Measurements from ENCODE around the gene STK32C. TPM values are rescaled to one million over a fixed set of nuclear protein-coding genes. Genes with fewer than 3 reads are reported as not detected.

The STK32C gene
- total RNA-seq, 6 experiments from 2014 or later, result 1.6 to 3.5 (median 2.1) TPM

DNA sequence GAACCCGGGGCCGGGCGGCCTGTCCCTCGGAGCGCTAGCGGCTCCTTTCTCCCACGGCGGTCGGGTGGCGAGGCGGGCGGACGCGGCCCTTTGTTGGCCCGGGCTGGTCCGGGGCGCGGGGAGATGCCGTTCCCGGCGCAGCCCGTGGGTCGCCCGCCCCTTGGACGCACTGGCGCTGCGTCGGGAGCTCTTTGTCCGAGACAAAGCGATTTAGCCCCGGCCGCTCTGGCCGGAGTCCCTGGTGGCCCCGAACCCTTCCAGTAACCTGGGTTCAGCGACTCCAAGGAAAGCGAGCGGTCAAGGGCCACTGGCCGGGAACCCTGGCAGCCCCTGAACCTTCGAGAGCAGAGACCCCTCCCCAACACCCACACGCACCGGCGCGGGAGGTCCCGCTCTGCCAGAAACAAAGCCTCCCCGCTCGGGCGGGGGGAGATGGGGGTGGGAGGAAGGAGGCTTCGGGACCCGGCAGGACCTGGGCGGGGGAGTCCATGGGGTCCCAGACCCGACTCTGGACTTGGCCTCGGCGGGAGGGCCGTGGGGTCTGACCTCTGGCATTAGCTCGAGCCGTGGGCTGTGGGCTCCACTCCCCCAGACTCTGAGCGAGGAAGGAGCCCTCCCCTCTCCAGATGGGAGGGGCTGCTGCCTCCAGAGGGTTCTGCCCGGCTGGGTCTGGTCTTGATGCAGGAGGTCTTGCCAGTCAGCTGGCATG, 120.2 kb downstream of the STK32C start:
- intact Hi-C loops (cut with DNase I), result no loop called here
- peak overlapping the region in 1 of 3 donors; percentile 13 for H3K4me3 ChIP-seq
- no peaks in the 10 kb centered on the region for H3K36me3 ChIP-seq

DNA sequence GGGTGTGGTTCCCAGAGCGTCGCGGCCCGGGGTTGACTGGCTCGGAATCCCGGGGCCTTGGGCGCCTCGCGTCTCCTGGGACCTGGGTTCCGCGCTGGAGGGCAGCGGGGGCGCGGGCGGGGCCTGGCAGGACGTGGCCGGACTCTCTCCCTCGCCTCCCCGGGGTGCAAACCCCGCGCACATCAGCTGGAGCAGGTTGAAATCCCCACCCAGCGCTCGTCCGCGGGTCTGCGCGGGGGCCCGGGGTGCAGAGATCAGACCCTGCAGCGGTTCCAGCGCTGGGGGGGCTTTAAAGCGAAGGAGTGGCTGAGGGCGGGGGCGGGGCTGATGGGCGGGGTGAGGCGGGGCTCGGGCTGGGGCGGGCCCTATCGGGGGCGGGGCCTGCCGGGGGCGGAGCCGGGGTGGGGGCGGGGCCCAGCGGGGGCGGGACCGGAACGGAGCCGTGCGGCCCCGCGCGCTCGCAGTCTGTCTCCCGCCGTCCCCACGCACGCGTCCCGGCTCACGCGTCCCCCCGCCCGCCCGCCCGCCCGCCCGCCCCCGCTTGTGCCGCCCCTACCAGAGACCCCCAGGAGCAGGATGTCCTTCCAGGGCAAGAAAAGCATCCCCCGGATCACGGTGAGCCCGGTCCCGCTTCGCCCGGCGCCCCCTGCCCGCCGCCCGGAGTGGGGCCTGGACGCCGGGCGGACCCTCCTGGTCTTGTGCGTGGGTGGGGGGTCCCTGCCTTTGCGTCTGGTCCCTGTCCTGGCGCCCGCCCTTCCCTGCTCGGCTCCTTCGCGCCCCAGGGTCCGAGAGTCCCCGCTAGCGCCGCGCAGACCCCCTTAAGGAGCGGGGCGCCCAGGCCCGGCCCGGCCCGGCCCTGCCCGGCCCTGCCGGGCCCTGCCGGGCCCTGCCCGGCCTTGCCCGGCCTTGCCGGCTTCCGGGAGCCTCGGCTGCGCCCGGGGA, 121.0 kb downstream of the STK32C start, which contains the start of gene DPYSL4:
Gene DPYSL4, plus strand, starts transcription at position 461 of the 942 bp plus-strand sequence. Its CDS starts 116 bp downstream, at position 577.
- no peaks in the 10 kb centered on the region for H3K9me3 ChIP-seq
- ATAC-seq, result peak in 2 of 4 donors; percentile 23 to 26
- H3K4me1 ChIP-seq, result peaks cover 0 to 24% (median 0%) of the 10 kb centered on the region in 4 donors
- no peak for DNase-seq
- 6% methylated on average over 9 of the region's 109 CpGs for WGBS (ENCODE audit: insufficient coverage, low coverage, low lambda C conversion rate, missing lambda C conversion rate)
- H3K36me3 ChIP-seq, result no peaks in the 10 kb centered on the region
- H3K4me3 ChIP-seq, result peak within 1 kb of the TSS in 2 of 3 donors; percentile 13 to 16
- H3K27ac ChIP-seq, result no peak within 1 kb of the TSS
- intact Hi-C loops (cut with DNase I), result no loop called here
- H3K27me3 ChIP-seq, result peaks cover 0 to 32% of the 10 kb centered on the region in 2 donors
- TF ChIP-seq, protein P1, sequence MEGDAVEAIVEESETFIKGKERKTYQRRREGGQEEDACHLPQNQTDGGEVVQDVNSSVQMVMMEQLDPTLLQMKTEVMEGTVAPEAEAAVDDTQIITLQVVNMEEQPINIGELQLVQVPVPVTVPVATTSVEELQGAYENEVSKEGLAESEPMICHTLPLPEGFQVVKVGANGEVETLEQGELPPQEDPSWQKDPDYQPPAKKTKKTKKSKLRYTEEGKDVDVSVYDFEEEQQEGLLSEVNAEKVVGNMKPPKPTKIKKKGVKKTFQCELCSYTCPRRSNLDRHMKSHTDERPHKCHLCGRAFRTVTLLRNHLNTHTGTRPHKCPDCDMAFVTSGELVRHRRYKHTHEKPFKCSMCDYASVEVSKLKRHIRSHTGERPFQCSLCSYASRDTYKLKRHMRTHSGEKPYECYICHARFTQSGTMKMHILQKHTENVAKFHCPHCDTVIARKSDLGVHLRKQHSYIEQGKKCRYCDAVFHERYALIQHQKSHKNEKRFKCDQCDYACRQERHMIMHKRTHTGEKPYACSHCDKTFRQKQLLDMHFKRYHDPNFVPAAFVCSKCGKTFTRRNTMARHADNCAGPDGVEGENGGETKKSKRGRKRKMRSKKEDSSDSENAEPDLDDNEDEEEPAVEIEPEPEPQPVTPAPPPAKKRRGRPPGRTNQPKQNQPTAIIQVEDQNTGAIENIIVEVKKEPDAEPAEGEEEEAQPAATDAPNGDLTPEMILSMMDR (IDR thresholded peaks at IDR 0.05), result no peak
- no peak for TF ChIP-seq POLR2A (IDR thresholded peaks at IDR 0.05)

More for the DNA sequence above, 120.2 kb downstream of the STK32C start:
- H3K9me3 ChIP-seq, result no peaks in the 10 kb centered on the region
- H3K4me1 ChIP-seq, result peaks cover 0 to 21% (median 0%) of the 10 kb centered on the region in 4 donors
- TF ChIP-seq, protein P1 (IDR thresholded peaks at IDR 0.05), result no peak
- TF ChIP-seq POLR2A (IDR thresholded peaks at IDR 0.05), result no peak
- no peak overlapping the region for H3K27ac ChIP-seq
- WGBS (ENCODE audit: insufficient coverage, low coverage, low lambda C conversion rate, missing lambda C conversion rate), result 20% methylated on average over 1 of the region's 58 CpGs
- peaks cover 0 to 32% of the 10 kb centered on the region in 2 donors for H3K27me3 ChIP-seq
- no peak for ATAC-seq
- DNase-seq, result no peak

DNA sequence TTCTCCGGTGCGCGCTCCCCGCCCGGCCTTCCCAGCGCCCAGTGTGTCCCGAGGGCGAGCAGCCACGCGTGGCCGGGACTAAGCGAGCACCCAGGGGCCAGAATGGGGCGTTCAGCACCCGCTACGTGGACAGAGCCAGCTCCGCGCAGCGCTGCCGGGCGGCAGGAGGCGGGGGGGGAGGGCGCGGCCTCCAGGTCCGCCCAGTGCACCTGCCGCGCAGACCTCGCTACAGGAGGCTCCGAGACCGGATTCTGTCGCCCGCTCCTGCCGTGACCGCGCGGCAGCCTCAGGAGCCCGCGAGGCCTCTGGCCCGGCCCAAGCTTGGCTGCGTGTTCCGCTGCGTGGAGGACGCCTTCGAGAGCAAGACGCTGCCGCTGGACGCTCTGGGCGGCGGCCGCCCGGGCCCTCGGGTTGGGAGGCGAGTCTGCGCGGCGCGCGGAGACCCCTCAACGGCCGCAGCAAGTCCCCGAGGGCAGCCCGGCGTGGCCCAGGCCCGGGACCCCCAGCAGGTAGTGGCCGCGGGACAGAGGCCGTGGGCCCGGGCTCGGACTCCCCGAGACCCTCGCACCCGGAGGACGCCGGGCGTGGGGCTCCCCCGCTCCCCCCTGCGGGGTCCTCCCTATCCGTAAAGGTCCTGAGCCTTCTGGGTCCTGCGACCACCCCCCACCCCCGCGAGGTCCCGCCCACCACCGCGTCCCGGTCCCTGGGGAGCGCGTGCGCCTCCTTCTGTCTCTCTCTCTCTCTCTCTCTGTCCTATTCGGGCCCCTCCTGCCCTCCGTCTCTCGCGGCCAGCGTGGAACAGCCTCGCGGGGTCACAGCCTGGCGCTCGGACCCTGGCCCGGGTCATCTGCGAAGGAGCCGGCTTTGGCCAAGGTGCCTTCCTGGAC, 121.9 kb downstream of the STK32C start:
- Histone ChIP-seq H3K4me1 (peaks cover 0 to 24% (median 0%) of the 10 kb centered on the region in 4 donors), H3K4me3 (no peak overlapping the region), H3K9me3 (no peaks in the 10 kb centered on the region), H3K27me3 (peaks cover 0 to 32% of the 10 kb centered on the region in 2 donors), H3K36me3 (no peaks in the 10 kb centered on the region), H3K27ac (no peak overlapping the region)
- peak; percentile 26 to 71 (median 36) for ATAC-seq
- no peak for DNase-seq
- TF ChIP-seq, protein P1 (IDR thresholded peaks at IDR 0.05), result no peak
- no peak for TF ChIP-seq POLR2A (IDR thresholded peaks at IDR 0.05)
- intact Hi-C loops (cut with DNase I), result no loop called here
- 3% methylated on average over 11 of the region's 99 CpGs for WGBS (ENCODE audit: insufficient coverage, low coverage, low lambda C conversion rate, missing lambda C conversion rate)

Measured in right lobe of liver (tissue), 6 donors.